WI38 (cell line): ENCODE data around the gene GBF1.

Experiments used
- H3K4me3 ChIP-seq: 2 replicates; pipeline ENCODE4 v1.5.1; 2011; ENCODE audit warnings: low read depth, mild to moderate bottlenecking, control low read depth, low read length
- CTCF ChIP-seq: IDR thresholded peaks from 2 replicates; pipeline ENCODE4 v1.5.1; 2012; ENCODE audit warnings: low read depth, mild to moderate bottlenecking, control low read depth, low read length

Gene GBF1

GRCh38 chr10:102403115-102403514 is 157.8 kb downstream of the GBF1 start:
- H3K4me3 ChIP-seq: no peak overlapping the region
- TF ChIP-seq CTCF: no peak

GRCh38 chr10:102404361-102405107 is 159.2 kb downstream of the GBF1 start:
- H3K4me3 ChIP-seq: no peak overlapping the region
- no peak for TF ChIP-seq CTCF

- H3K4me3 ChIP-seq: no peak overlapping the region
- TF ChIP-seq CTCF: no peak
Observed at GRCh38 chr10:102405108-102405571, 159.8 kb downstream of the GBF1 start.

GRCh38 chr10:102405632-102406031 is 160.3 kb downstream of the GBF1 start:
- no peak overlapping the region for H3K4me3 ChIP-seq
- TF ChIP-seq CTCF: no peak

GRCh38 chr10:102406815-102407214 is 161.5 kb downstream of the GBF1 start:
- TF ChIP-seq CTCF: no peak
- no peak overlapping the region for H3K4me3 ChIP-seq

- no peak for TF ChIP-seq CTCF
- no peak overlapping the region for H3K4me3 ChIP-seq
Observed at GRCh38 chr10:102407425-102408130, 162.2 kb downstream of the GBF1 start.

- H3K4me3 ChIP-seq: peak overlapping the region; percentile 46
- no peak for TF ChIP-seq CTCF
Observed at GRCh38 chr10:102408131-102408727, 162.9 kb downstream of the GBF1 start.
